Stomach (tissue), 4 donors: ENCODE results near the gene SEC23B.

Source experiments
- CTCF ChIP-seq, 7 experiments: fragments of 450-650 bp in 4 of 7; fragments of 200-600 bp in 3 of 7; sonication (generic) in 3 of 7; IDR thresholded peaks; one replicate each; pipeline ENCODE4 v1.5.1; 2016 to 2019; ENCODE audit warnings: antibody characterized with exemption in 7 of 7, control low read depth in 2 of 7, mild to moderate bottlenecking in 1 of 7
- EP300 ChIP-seq: sonication (generic); formaldehyde crosslinking; IDR thresholded peaks from one replicate; pipeline ENCODE4 v1.6.1; 2017; ENCODE audit warnings: antibody characterized with exemption

GRCh38 chr20:18506744-18507143, 996 bp upstream of the SEC23B start:
- TF ChIP-seq EP300 (no peak), CTCF (IDR thresholded peaks at IDR 0.05) (no peak)
